Testis (tissue), 2 donors: ENCODE data around the gene WWC2.

ENCODE experiments used
- POLR2A ChIP-seq: fragments of 450-650 bp; IDR thresholded peaks from one replicate; pipeline ENCODE4 v1.6.1; 2017; ENCODE audit warnings: antibody characterized with exemption, mild to moderate bottlenecking, moderate library complexity
- TF ChIP-seq, protein P1 (sequence below), 3 experiments: fragments of 450-650 bp in 2 of 3; fragments of 200-600 bp in 1 of 3; sonication (generic) in 1 of 3; IDR thresholded peaks; one replicate each; pipeline ENCODE4 v1.5.1; 2016 to 2019; ENCODE audit warnings: antibody characterized with exemption in 3 of 3, mild to moderate bottlenecking in 2 of 3, moderate library complexity in 1 of 3

DNA sequence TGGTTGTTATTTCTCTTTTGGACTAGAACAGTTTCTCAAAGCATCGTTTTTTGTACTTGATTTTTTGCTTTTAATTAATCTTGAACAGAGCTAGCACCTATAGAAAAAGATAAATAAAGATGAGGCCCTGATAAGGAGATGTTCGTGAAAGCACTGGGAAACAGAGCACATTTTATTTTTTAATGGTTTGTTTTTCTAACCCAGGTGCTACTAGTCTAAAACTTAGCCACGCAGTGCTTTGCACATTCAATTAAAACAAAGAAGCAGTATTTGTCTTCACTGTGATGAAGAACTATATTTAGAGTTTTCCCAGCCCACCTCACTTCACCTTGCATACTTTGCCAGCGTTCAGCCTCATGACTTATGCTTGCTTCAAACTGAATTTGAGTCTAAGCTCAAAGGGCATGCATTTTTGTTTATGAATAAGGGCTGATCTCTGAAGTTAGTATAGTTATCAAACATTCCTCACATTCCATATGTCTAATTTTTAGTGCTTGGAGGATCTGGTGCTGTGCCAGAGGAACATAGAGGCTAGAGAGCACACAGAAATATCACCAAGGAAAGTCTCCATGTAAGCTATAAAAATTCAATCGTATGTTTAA, 76.7 kb downstream of the WWC2 start:
- TF ChIP-seq POLR2A = no peak
- TF ChIP-seq, protein P1, sequence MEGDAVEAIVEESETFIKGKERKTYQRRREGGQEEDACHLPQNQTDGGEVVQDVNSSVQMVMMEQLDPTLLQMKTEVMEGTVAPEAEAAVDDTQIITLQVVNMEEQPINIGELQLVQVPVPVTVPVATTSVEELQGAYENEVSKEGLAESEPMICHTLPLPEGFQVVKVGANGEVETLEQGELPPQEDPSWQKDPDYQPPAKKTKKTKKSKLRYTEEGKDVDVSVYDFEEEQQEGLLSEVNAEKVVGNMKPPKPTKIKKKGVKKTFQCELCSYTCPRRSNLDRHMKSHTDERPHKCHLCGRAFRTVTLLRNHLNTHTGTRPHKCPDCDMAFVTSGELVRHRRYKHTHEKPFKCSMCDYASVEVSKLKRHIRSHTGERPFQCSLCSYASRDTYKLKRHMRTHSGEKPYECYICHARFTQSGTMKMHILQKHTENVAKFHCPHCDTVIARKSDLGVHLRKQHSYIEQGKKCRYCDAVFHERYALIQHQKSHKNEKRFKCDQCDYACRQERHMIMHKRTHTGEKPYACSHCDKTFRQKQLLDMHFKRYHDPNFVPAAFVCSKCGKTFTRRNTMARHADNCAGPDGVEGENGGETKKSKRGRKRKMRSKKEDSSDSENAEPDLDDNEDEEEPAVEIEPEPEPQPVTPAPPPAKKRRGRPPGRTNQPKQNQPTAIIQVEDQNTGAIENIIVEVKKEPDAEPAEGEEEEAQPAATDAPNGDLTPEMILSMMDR (IDR thresholded peaks at IDR 0.05) = no peak
